ENCODE results near the gene FGD4. TPM values are rescaled to one million over a fixed set of nuclear protein-coding genes. Genes with fewer than 3 reads are reported as not detected.

The FGD4 gene
- total RNA-seq, 1 experiment from 2014 or later: 39.7 TPM

- no peak for TF ChIP-seq PRDM15 (CRISPR knock-in tag; IDR thresholded peaks at IDR 0.05)
- TF ChIP-seq RORB (CRISPR knock-in tag; IDR thresholded peaks at IDR 0.05): no peak
- no peak for TF ChIP-seq ATF6 (CRISPR knock-in tag; IDR thresholded peaks at IDR 0.05)
- no peak for TF ChIP-seq GTF2I (CRISPR knock-in tag; conservative IDR thresholded peaks at IDR 0.05)
- TF ChIP-seq ZNF219 (CRISPR knock-in tag; IDR thresholded peaks at IDR 0.05; ENCODE audit: borderline replicate concordance): no peak
- no peak for TF ChIP-seq E2F5 (CRISPR knock-in tag; IDR thresholded peaks at IDR 0.05)
- TF ChIP-seq AFF4 (CRISPR knock-in tag; IDR thresholded peaks at IDR 0.05; ENCODE audit: borderline replicate concordance): no peak
Observed at GRCh38 chr12:32512379-32512778, 113.0 kb downstream of the FGD4 start (continued).

GRCh38 chr12:32512910-32513309 is 113.6 kb downstream of the FGD4 start:
- H3K4me3 Mint-ChIP-seq: no peak overlapping the region

More at GRCh38 chr12:32512910-32513309, 113.6 kb downstream of the FGD4 start:
- no peak for ATAC-seq
- Mint-ChIP-seq H3K9me3 (no peaks in the 10 kb centered on the region), H3K36me3 (no peaks in the 10 kb centered on the region), H3K4me1 (peaks cover 51% of the 10 kb centered on the region), H3K27ac (peak overlapping the region; percentile 17; the same call in 1 of the 2 replicates), H3K27me3 (ENCODE audit: low read depth) (no peaks in the 10 kb centered on the region)
- DNase-seq (ENCODE audit: low spot score): no peak
- ChIA-PET CTCF (interaction anchor here (1.4 kb wide), 1 partner anchor 17 kb away, joined by 3 read pairs; no protein-coding TSS in a partner anchor), POLR2A (interaction anchor here (0.5 kb wide), 1 partner anchor 91 kb away, joined by 3 read pairs; no protein-coding TSS in a partner anchor)
- no peak for TF ChIP-seq ZNF232 (CRISPR knock-in tag; IDR thresholded peaks at IDR 0.05)
- no peak for TF ChIP-seq SMAD3 (CRISPR knock-in tag; IDR thresholded peaks at IDR 0.05; ENCODE audit: borderline replicate concordance)
- TF ChIP-seq ATF3 (CRISPR knock-in tag; conservative IDR thresholded peaks at IDR 0.05): no peak
- TF ChIP-seq E2F5 (CRISPR knock-in tag; IDR thresholded peaks at IDR 0.05): no peak
- TF ChIP-seq NR2C2 (CRISPR knock-in tag; IDR thresholded peaks at IDR 0.05): no peak
- TF ChIP-seq ZBTB43 (CRISPR knock-in tag; IDR thresholded peaks at IDR 0.05): no peak
- TF ChIP-seq MXD4 (CRISPR knock-in tag; IDR thresholded peaks at IDR 0.05; ENCODE audit: borderline replicate concordance): no peak
- TF ChIP-seq JAZF1 (CRISPR knock-in tag; IDR thresholded peaks at IDR 0.05): no peak
- no peak for TF ChIP-seq ZNF416 (CRISPR knock-in tag; IDR thresholded peaks at IDR 0.05)
- no peak for TF ChIP-seq E2F1 (CRISPR knock-in tag; IDR thresholded peaks at IDR 0.05)
- no peak for TF ChIP-seq OVOL2 (CRISPR knock-in tag; IDR thresholded peaks at IDR 0.05; ENCODE audit: borderline replicate concordance)
- no peak for TF ChIP-seq CBFB (CRISPR knock-in tag; IDR thresholded peaks at IDR 0.05; ENCODE audit: low read depth)

All from WTC11 (cell line).